Epithelial cell of esophagus (primary cell): ENCODE measurements around the gene LMF1.

Experiments used
- DNase-seq: peaks from one replicate; pipeline ENCODE4 v3.0.0; 2010; ENCODE audit warnings: low read depth
- H3K4me3 ChIP-seq: 2 replicates; pipeline ENCODE4 v1.5.1; 2011; ENCODE audit warnings: mild to moderate bottlenecking, low read length, control low read depth
- CTCF ChIP-seq: IDR thresholded peaks from 2 replicates; pipeline ENCODE4 v1.5.1; 2011; ENCODE audit warnings: low read depth, mild to moderate bottlenecking, low read length, control low read depth, inconsistent platforms; ENCODE audit not compliant: insufficient read depth; ENCODE audit errors: missing control alignments

Gene LMF1

GRCh38 chr16:879461-879861 lies 91.3 kb downstream of the LMF1 start:
- no peak for DNase-seq
- no peak for TF ChIP-seq CTCF
- no peak overlapping the region for H3K4me3 ChIP-seq

- TF ChIP-seq CTCF = no peak
- no peak overlapping the region for H3K4me3 ChIP-seq
- no peak for DNase-seq
These were observed 91.9 kb downstream of the LMF1 start for GRCh38 chr16:878886-879285.

- DNase-seq = no peak
- no peak for TF ChIP-seq CTCF
These were observed 92.6 kb downstream of the LMF1 start for GRCh38 chr16:878072-878784.

GRCh38 chr16:877242-878071 lies 93.3 kb downstream of the LMF1 start:
- no peak overlapping the region for H3K4me3 ChIP-seq

More at GRCh38 chr16:878072-878784, 92.6 kb downstream of the LMF1 start:
- H3K4me3 ChIP-seq = no peak overlapping the region

GRCh38 chr16:876523-877241 lies 94.1 kb downstream of the LMF1 start:
- H3K4me3 ChIP-seq = no peak overlapping the region
- DNase-seq = no peak
- no peak for TF ChIP-seq CTCF

More at GRCh38 chr16:877242-878071, 93.3 kb downstream of the LMF1 start:
- no peak for TF ChIP-seq CTCF
- DNase-seq = no peak

GRCh38 chr16:876041-876335 lies 94.8 kb downstream of the LMF1 start:
- H3K4me3 ChIP-seq = no peak overlapping the region
- TF ChIP-seq CTCF = no peak
- no peak for DNase-seq
